Measurements from ENCODE around the gene MOB3A. TPM values are rescaled to one million over a fixed set of nuclear protein-coding genes. Genes with fewer than 3 reads are reported as not detected.
A peak's percentile ranks its signal among the peaks of the same experiment; 100 is the strongest.

The MOB3A gene
- total and polyA plus RNA-seq, 2 of the 8 experiments (the other 6 are each of a cell fraction or from before 2014, with no cell fraction given): 9.2 to 9.6 TPM

DNA sequence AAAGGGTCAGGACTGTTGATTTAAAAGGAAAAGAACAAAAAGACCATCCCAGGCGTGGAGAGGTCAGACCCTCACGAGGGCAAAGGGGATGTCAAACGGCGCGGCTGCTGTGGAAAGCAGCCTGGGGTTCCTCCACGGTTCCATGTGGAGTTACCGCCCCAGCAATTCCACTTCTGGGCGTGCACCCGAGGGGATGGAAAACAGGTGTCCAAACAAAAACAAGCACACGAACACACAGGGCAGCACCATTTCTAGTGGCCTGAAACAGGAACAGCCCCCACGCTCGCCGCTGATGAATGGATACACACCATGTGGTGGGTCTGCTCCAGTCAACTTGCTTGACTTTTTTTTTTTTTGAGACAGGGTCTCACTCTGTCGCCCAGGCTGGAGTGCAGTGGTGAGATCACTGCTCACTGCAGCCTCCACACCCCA, 44.0 kb upstream of the MOB3A start:
- H3K27me3 ChIP-seq (replicated peaks in 1 of 4; ENCODE audit: control insufficient read depth in 3 of 4, extremely low read depth in 1 of 4, insufficient read depth in 3 of 4, low read length in 3 of 4): no peaks in the 10 kb centered on the region; a peak in 1 of 7 replicates
- H2BK120ac ChIP-seq (replicated peaks; ENCODE audit: low read depth, low read length): no peak overlapping the region
- no peak overlapping the region for H2AK5ac ChIP-seq (ENCODE audit: low read depth, low read length)
- H3K79me1 ChIP-seq (ENCODE audit: low read depth, low read length): peaks cover 8% of the 10 kb centered on the region
- no peak overlapping the region for H4K8ac ChIP-seq (ENCODE audit: extremely low read depth, insufficient read depth, low read length)
- peaks cover 9 to 22% (median 14%) of the 10 kb centered on the region in 4 experiments; a peak in 5 of 8 replicates for H3K36me3 ChIP-seq (ENCODE audit: control insufficient read depth in 2 of 4, insufficient read depth in 4 of 4, low read length in 3 of 4)
- H3K23me2 ChIP-seq (ENCODE audit: low read depth, low read length): no peaks in the 10 kb centered on the region
- no peak for FAIRE-seq
- H3K56ac ChIP-seq (replicated peaks; ENCODE audit: insufficient read length, low read depth, low read length): no peak overlapping the region
- H3K79me2 ChIP-seq (ENCODE audit: control insufficient read depth in 1 of 2, insufficient read depth in 2 of 2, low read length in 2 of 2): peaks cover 10 to 74% of the 10 kb centered on the region in 2 experiments
- peaks cover 24 to 30% of the 10 kb centered on the region in 2 experiments for H4K20me1 ChIP-seq (replicated peaks in 1 of 2; ENCODE audit: control insufficient read depth in 1 of 2, insufficient read depth in 2 of 2, low read length in 2 of 2)
- H4K91ac ChIP-seq (replicated peaks; ENCODE audit: insufficient read length, low read length): no peak overlapping the region
- H2BK15ac ChIP-seq (ENCODE audit: low read length): no peak overlapping the region
- no peak overlapping the region for H3K23ac ChIP-seq (ENCODE audit: insufficient read length)
- ChIA-PET POLR2A (ENCODE audit: partially characterized antibody) (no interaction called here), CTCF (ENCODE audit: partially characterized antibody) (interaction anchor here (0.9 kb wide), 1 partner anchor 70 kb away, joined by 4 read pairs; no protein-coding TSS in a partner anchor)
- H2BK5ac ChIP-seq (ENCODE audit: low read depth, low read length): 0 out of 2 replicates have a peak overlapping the region, but pooled peaks have one; percentile 5
- H2BK20ac ChIP-seq (ENCODE audit: low read length): no peak overlapping the region
- H3K18ac ChIP-seq (ENCODE audit: extremely low read depth, low read length): no peak overlapping the region
- H2AFZ ChIP-seq (ENCODE audit: low read length): no peak overlapping the region
- H4K5ac ChIP-seq (ENCODE audit: insufficient read length, low read depth, low read length): no peak overlapping the region
- WGBS, 2 experiments (ENCODE audit: extremely low coverage in 1 of 2, insufficient coverage in 1 of 2, insufficient read length in 1 of 2, insufficient replicate concordance in 2 of 2, low coverage in 1 of 2, low lambda C conversion rate in 2 of 2, missing lambda C conversion rate in 1 of 2): 94% methylated on average over 14 of the region's 14 CpGs; no CpG with 5 or more reads in 1 of the 2 experiments
- no peak overlapping the region for H3K4ac ChIP-seq (replicated peaks; ENCODE audit: insufficient read length, low read depth, low read length)
- no peak overlapping the region for H3K4me2 ChIP-seq (ENCODE audit: insufficient read depth in 1 of 2, low read depth in 2 of 2, low read length in 2 of 2)
- no peak overlapping the region for H3K9ac ChIP-seq (replicated peaks in 1 of 4; ENCODE audit: extremely low read depth in 1 of 4, low read depth in 3 of 4, low read length in 3 of 4)
- H2BK12ac ChIP-seq (ENCODE audit: low read depth, low read length): no peak overlapping the region
- no peak for DNase-seq (ENCODE audit: low read depth in 1 of 2, low spot score in 2 of 2)
- no peaks in the 10 kb centered on the region for H3K4me1 ChIP-seq (replicated peaks in 1 of 4; ENCODE audit: control insufficient read depth in 3 of 4, insufficient read depth in 4 of 4, low read length in 3 of 4)
- H3K9me3 ChIP-seq (ENCODE audit: insufficient read depth in 2 of 2, low read depth in 1 of 2, low read length in 1 of 2): no peaks in the 10 kb centered on the region
- H3K4me3 ChIP-seq (ENCODE audit: extremely low read depth in 1 of 4, insufficient read depth in 2 of 4, low read depth in 3 of 4, low read length in 4 of 4): no peak overlapping the region
- no peak for TF ChIP-seq TEAD4 (IDR thresholded peaks at IDR 0.05; ENCODE audit: low read depth, low read length)
- no peak for TF ChIP-seq SUZ12 (IDR thresholded peaks at IDR 0.05; ENCODE audit: low read length)
- TF ChIP-seq, protein P1, sequence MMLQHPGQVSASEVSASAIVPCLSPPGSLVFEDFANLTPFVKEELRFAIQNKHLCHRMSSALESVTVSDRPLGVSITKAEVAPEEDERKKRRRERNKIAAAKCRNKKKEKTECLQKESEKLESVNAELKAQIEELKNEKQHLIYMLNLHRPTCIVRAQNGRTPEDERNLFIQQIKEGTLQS (IDR thresholded peaks at IDR 0.05; ENCODE audit: insufficient read depth, low read depth, low read length): no peak
- no peak for TF ChIP-seq RAD21 (IDR thresholded peaks at IDR 0.05 in 1 of 2, conservative IDR thresholded peaks at IDR 0.05 in 1 of 2; ENCODE audit: low read depth in 2 of 2, low read length in 2 of 2)
- TF ChIP-seq BCL11A (IDR thresholded peaks at IDR 0.05; ENCODE audit: low read depth in 2 of 2, low read length in 2 of 2): no peak
- no peak overlapping the region for H3K27ac ChIP-seq (ENCODE audit: low read depth, low read length)
- H3K14ac ChIP-seq (ENCODE audit: insufficient read length): no peak overlapping the region

Measured in H1 (cell line).